HepG2 (cell line): ENCODE data around the gene TMEM132D. TPM values are rescaled to one million over a fixed set of nuclear protein-coding genes. Genes with fewer than 3 reads are reported as not detected.

Experiments used
- ATAC-seq: fragments of 200-7000 bp; cut with Tn5 transposase; 3 replicates; pipeline ENCODE4 v1.9.1; 2020; ENCODE audit warnings: mild to moderate bottlenecking, moderate library complexity
- BruUV-seq: library from RNA; stranded (reverse); fragments of 400-500 nt; replicated peaks from 2 replicates; lab custom pipeline; 2021; lab: Mats Ljungman, UMichigan
- CTCF ChIA-PET: fragments of 300-600 bp; formaldehyde crosslinking; extraction: SDS; loops from one replicate; lab custom pipeline; 2021; ENCODE audit warnings: low total read pairs, inconsistent platforms, low intra/inter-chr PET ratio; lab: Yijun Ruan, JAX
- POLR2A ChIA-PET: fragments of 350-600 bp; sonication (Branson Sonifier 250); formaldehyde crosslinking; loops from one replicate; lab custom pipeline; 2020; ENCODE audit warnings: antibody characterized with exemption, inconsistent platforms; lab: Yijun Ruan, JAX
- DNase-seq: peaks from one replicate; pipeline ENCODE4 v3.0.0-alpha.2; 2015; ENCODE audit warnings: low spot score
- FAIRE-seq: peaks from 3 replicates; lab custom pipeline; 2011; peaks lifted over from hg19 to GRCh38; lab: Jason Lieb, UNC
- H2AFZ ChIP-seq: one replicate; pipeline ENCODE4 v1.6.1; 2011; ENCODE audit warnings: low read length, inconsistent platforms
- H3K27ac ChIP-seq: fragments of 300-600 bp; 3 replicates; pipeline ENCODE4 v1.8.0; 2011; ENCODE audit warnings: mixed run types, mild to moderate bottlenecking, mixed read lengths, low read length, inconsistent platforms; ENCODE audit not compliant: insufficient read depth; ENCODE audit errors: extremely low read length
- H3K27me3 ChIP-seq, 2 experiments: fragments of 200-600 bp in 1 of 2; 2 replicates in 1 of 2; 3 replicates in 1 of 2; pipeline versions ENCODE4 v1.6.0 to v1.8.0; 2011; ENCODE audit warnings: low read length in 2 of 2, mild to moderate bottlenecking in 2 of 2, moderate library complexity in 2 of 2, inconsistent platforms in 1 of 2; ENCODE audit not compliant: insufficient read depth in 2 of 2, control insufficient read depth in 1 of 2
- H3K36me3 ChIP-seq, 2 experiments: fragments of 200-600 bp in 1 of 2; replicated peaks in 1 of 2; 2 replicates in 1 of 2; 3 replicates in 1 of 2; pipeline versions ENCODE4 v1.5.1 to v1.8.0; 2011; ENCODE audit warnings: low read length in 2 of 2, inconsistent platforms in 1 of 2; ENCODE audit not compliant: insufficient read depth in 2 of 2, control insufficient read depth in 1 of 2
- H3K4me1 ChIP-seq: 2 replicates; pipeline ENCODE4 v1.5.1; 2012; ENCODE audit warnings: low read length, inconsistent platforms; ENCODE audit not compliant: insufficient read depth
- H3K4me2 ChIP-seq: 2 replicates; pipeline ENCODE4 v1.6.0; 2011; ENCODE audit warnings: low read depth, low read length, inconsistent platforms
- H3K4me3 ChIP-seq, 3 experiments: fragments of 200-600 bp in 1 of 3; sonication (generic), shearing (Covaris generic) in 1 of 3; replicated peaks in 1 of 3; 2 replicates each; pipeline ENCODE4 v1.5.1; 2011 to 2016; ENCODE audit warnings: low read length in 3 of 3, inconsistent platforms in 2 of 3, low read depth in 2 of 3, mild to moderate bottlenecking in 2 of 3, control low read depth in 1 of 3, mixed read lengths in 1 of 3; ENCODE audit not compliant: insufficient read depth in 1 of 3
- H3K79me2 ChIP-seq: one replicate; pipeline ENCODE4 v1.6.1; 2011; ENCODE audit warnings: low read length, inconsistent platforms; ENCODE audit not compliant: insufficient read depth
- H3K9ac ChIP-seq: 2 replicates; pipeline ENCODE4 v1.6.0; 2011; ENCODE audit warnings: mild to moderate bottlenecking, low read depth, low read length, inconsistent platforms; ENCODE audit not compliant: insufficient read depth
- H3K9me3 ChIP-seq: 2 replicates; pipeline ENCODE4 v1.5.1; 2012; ENCODE audit warnings: mild to moderate bottlenecking, low read length
- H4K20me1 ChIP-seq: 2 replicates; pipeline ENCODE4 v1.6.0; 2011; ENCODE audit warnings: inconsistent platforms, mild to moderate bottlenecking, low read length, moderate library complexity; ENCODE audit not compliant: insufficient read depth
- BCL6 ChIP-seq: IDR thresholded peaks from 2 replicates; pipeline ENCODE4 v1.6.1; 2016; ENCODE audit warnings: missing genetic modification reagents, missing compliant biosample characterization
- DDIT3 ChIP-seq: sonication (generic); formaldehyde crosslinking; IDR thresholded peaks from 2 replicates; pipeline ENCODE4 v1.4.0; 2020; ENCODE audit warnings: mild to moderate bottlenecking, missing genetic modification reagents
- FOXJ3 ChIP-seq: sonication (generic); formaldehyde crosslinking; IDR thresholded peaks from 2 replicates; pipeline ENCODE4 v1.4.0; 2020; ENCODE audit warnings: missing genetic modification reagents, mild to moderate bottlenecking, borderline replicate concordance
- POLR2AphosphoS2 ChIP-seq: IDR thresholded peaks from 2 replicates; pipeline ENCODE4 v1.6.1; 2011; ENCODE audit warnings: low read depth, low read length, improper control_type of control experiment
- SRSF9 ChIP-seq: fragments of 200-400 bp; formaldehyde crosslinking; IDR thresholded peaks from 2 replicates; pipeline ENCODE4 v1.6.1; 2018; ENCODE audit warnings: borderline replicate concordance, mild to moderate bottlenecking, low read depth, low read length; ENCODE audit not compliant: insufficient read depth, poor library complexity, severe bottlenecking
- ZBTB40 ChIP-seq, 2 experiments: fragments of 450-650 bp in 1 of 2; sonication (generic) in 1 of 2; formaldehyde crosslinking in 1 of 2; IDR thresholded peaks; 2 replicates each; pipeline versions ENCODE4 v1.6.1 to v1.8.0; 2016 to 2022; ENCODE audit warnings: antibody characterized with exemption in 1 of 2, mild to moderate bottlenecking in 1 of 2, missing genetic modification reagents in 1 of 2
- ZBTB46 ChIP-seq: sonication (generic); formaldehyde crosslinking; IDR thresholded peaks from 2 replicates; pipeline ENCODE4 v1.4.0; 2020; ENCODE audit warnings: mild to moderate bottlenecking, missing genetic modification reagents, borderline replicate concordance
- ZKSCAN1 ChIP-seq: fragments of 150-350 bp; IDR thresholded peaks from 2 replicates; pipeline ENCODE4 v1.6.1; 2014; ENCODE audit warnings: low read length
- ZNF263 ChIP-seq: sonication (generic); formaldehyde crosslinking; IDR thresholded peaks from 2 replicates; pipeline ENCODE4 v1.4.0; 2020; ENCODE audit warnings: missing genetic modification reagents
- ZNF275 ChIP-seq: sonication (generic); formaldehyde crosslinking; IDR thresholded peaks from 2 replicates; pipeline ENCODE4 v1.8.0; 2022; ENCODE audit warnings: missing genetic modification reagents, mild to moderate bottlenecking, inconsistent platforms, borderline replicate concordance
- ZNF564 ChIP-seq: sonication (generic); formaldehyde crosslinking; IDR thresholded peaks from 2 replicates; pipeline ENCODE4 v1.8.1; 2023; ENCODE audit warnings: mild to moderate bottlenecking, missing genetic modification reagents
- ZNF660 ChIP-seq: sonication (generic); formaldehyde crosslinking; IDR thresholded peaks from 2 replicates; pipeline ENCODE4 v1.5.1; 2020; ENCODE audit warnings: mild to moderate bottlenecking, low read depth, missing genetic modification reagents, borderline replicate concordance
- WGBS: methylation state at CpG from one replicate; pipeline ENCODE4 v1.1.6; 2017; ENCODE audit warnings: low lambda C conversion rate; 5-methylcytosine and 5-hydroxymethylcytosine counted together
- in situ Hi-C: cut with HindIII; loops from 2 replicates; pipeline ENCODE4 v1.10.0; 2017; ENCODE audit warnings: low pct_unique_long_range_greater_than_20kb; ENCODE audit not compliant: extremely low pct_ligation_motif_present
- intact Hi-C: fragments of 100-400 bp; cut with micrococcal nuclease; formaldehyde crosslinking; loops from one replicate; pipeline ENCODE4 v1.10.0; 2022; ENCODE audit not compliant: unreplicated experiment
- polyA plus RNA-seq, 8 experiments: library from polyadenylated mRNA; depleted of rRNA in 3 of 8; stranded (reverse) in 7 of 8; unstranded in 1 of 8; fragments of >200 nt; fragmentation: Illumina TruSeq in 4 of 8; extraction: Trizol in 4 of 8; gene quantifications; 2 replicates each; pipeline versions ENCODE4 v1.2.1 to v1.2.3, GENCODE V29; 2011 to 2016; ENCODE audit warnings: low read depth in 4 of 8, missing spikeins in 1 of 8, mixed read lengths in 1 of 8; ENCODE audit not compliant: insufficient read depth in 1 of 8
- total RNA-seq, 5 experiments: library from RNA; depleted of rRNA; stranded (reverse); fragments of >200 nt; fragmentation: Illumina TruSeq; extraction: Trizol; gene quantifications; 2 replicates each; pipeline ENCODE4 v1.2.3, GENCODE V29; 2016; ENCODE audit warnings: low read depth in 1 of 5

The TMEM132D gene
- total and polyA plus RNA-seq, 2 of the 13 experiments (the other 11 are each of a cell fraction or from before 2014, with no cell fraction given) = not detected

DNA sequence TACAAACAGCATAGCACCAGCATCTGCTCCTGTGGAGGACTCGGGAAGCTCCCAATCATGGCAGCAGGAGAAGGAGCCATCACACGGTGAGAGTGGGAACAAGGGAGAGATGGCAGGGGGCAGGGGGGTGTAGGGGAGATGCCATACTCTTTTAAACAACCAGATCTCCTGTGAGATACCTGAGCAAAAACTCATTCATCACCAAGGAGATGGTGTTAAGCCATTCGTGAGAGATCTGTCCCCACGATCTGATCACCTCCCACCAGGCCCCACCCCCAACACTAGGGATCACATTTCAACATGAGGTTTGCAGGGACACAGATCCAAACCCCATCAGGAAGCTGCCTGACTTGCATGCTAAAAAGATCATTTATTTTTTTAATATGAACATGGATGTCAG lies 499.3 kb downstream of the TMEM132D start:
- Histone ChIP-seq H3K4me2 (no peak overlapping the region), H3K9ac (no peak overlapping the region), H3K27ac (no peak overlapping the region), H3K79me2 (no peaks in the 10 kb centered on the region), H4K20me1 (no peaks in the 10 kb centered on the region), H3K9me3 (no peaks in the 10 kb centered on the region), H3K27me3 (no peaks in the 10 kb centered on the region; a peak in 1 of 5 replicates), H3K4me1 (no peaks in the 10 kb centered on the region), H3K4me3 (no peak overlapping the region), H3K36me3 (no peaks in the 10 kb centered on the region), H2AFZ (no peak overlapping the region)
- whole genome bisulfite sequencing = 0% methylated on average over 4 of the region's 4 CpGs
- ChIA-PET CTCF (no interaction called here), POLR2A (no interaction called here)
- in situ Hi-C loops = no loop called here
- FAIRE-seq = no peak
- intact Hi-C loops = no loop called here
- no peak for DNase-seq
- BruUV-seq = no TSS peak
- no peak for ATAC-seq
- TF ChIP-seq ZNF660 (CRISPR knock-in tag) (no peak), ZNF564 (no peak), POLR2AphosphoS2 (no peak), ZBTB46 (CRISPR knock-in tag) (no peak), ZBTB40 (IDR thresholded peaks at IDR 0.05) (no peak), ZBTB40 (CRISPR knock-in tag; IDR thresholded peaks at IDR 0.05) (no peak), SRSF9 (no peak), FOXJ3 (CRISPR knock-in tag) (no peak), ZNF263 (no peak), BCL6 (CRISPR knock-in tag) (no peak), DDIT3 (CRISPR knock-in tag) (no peak), ZKSCAN1 (no peak), ZNF275 (no peak)
